Endodermal cell (in vitro differentiated cells): ENCODE measurements around the gene PLA2G4F. TPM values are rescaled to one million over a fixed set of nuclear protein-coding genes. Genes with fewer than 3 reads are reported as not detected.

Source experiments
- DNase-seq: peaks from one replicate; pipeline ENCODE4 v3.0.0-alpha.2; 2017
- H3K27ac ChIP-seq: 2 replicates; pipeline ENCODE4 v1.5.1; 2013; ENCODE audit warnings: mild to moderate bottlenecking, low read depth, low read length, moderate library complexity
- H3K27me3 ChIP-seq: 2 replicates; pipeline ENCODE4 v1.6.1; 2013; ENCODE audit warnings: mild to moderate bottlenecking, low read length, moderate library complexity; ENCODE audit not compliant: insufficient read depth, control insufficient read depth, poor library complexity, severe bottlenecking
- H3K36me3 ChIP-seq: 2 replicates; pipeline ENCODE4 v1.7.0; 2013; ENCODE audit warnings: mild to moderate bottlenecking, low read length, moderate library complexity; ENCODE audit not compliant: control insufficient read depth, insufficient read depth
- H3K4me1 ChIP-seq: one replicate; pipeline ENCODE4 v1.7.0; 2013; ENCODE audit warnings: low read length; ENCODE audit not compliant: control insufficient read depth, insufficient read depth
- H3K4me3 ChIP-seq: 2 replicates; pipeline ENCODE4 v1.5.1; 2013; ENCODE audit warnings: mild to moderate bottlenecking, low read length, moderate library complexity
- H3K9ac ChIP-seq: 2 replicates; pipeline ENCODE4 v1.6.1; 2013; ENCODE audit warnings: mild to moderate bottlenecking, low read length, moderate library complexity; ENCODE audit not compliant: poor library complexity, severe bottlenecking; ENCODE audit errors: extremely low read depth
- H3K9me3 ChIP-seq: 2 replicates; pipeline ENCODE4 v1.6.1; 2013; ENCODE audit warnings: mild to moderate bottlenecking, low read length, moderate library complexity; ENCODE audit not compliant: control insufficient read depth
- H3K27ac Mint-ChIP-seq: 2 replicates; pipeline ENCODE4 v1.8.0; 2020; ENCODE audit warnings: mixed read lengths
- H3K27me3 Mint-ChIP-seq: 2 replicates; pipeline ENCODE4 v1.8.0; 2021; ENCODE audit warnings: mild to moderate bottlenecking, mixed read lengths; ENCODE audit not compliant: insufficient read depth
- H3K36me3 Mint-ChIP-seq: 2 replicates; pipeline ENCODE4 v1.8.0; 2020; ENCODE audit warnings: low read depth, mixed read lengths
- H3K4me1 Mint-ChIP-seq: 2 replicates; pipeline ENCODE4 v1.8.0; 2020; ENCODE audit warnings: mixed read lengths
- H3K4me3 Mint-ChIP-seq: 2 replicates; pipeline ENCODE4 v1.8.0; 2020; ENCODE audit warnings: mild to moderate bottlenecking, moderate library complexity, mixed read lengths
- H3K9me3 Mint-ChIP-seq: 2 replicates; pipeline ENCODE4 v1.8.0; 2020; ENCODE audit warnings: mild to moderate bottlenecking, mixed read lengths
- WGBS, 2 experiments: methylation state at CpG; one replicate each; pipeline versions ENCODE4 v1.1.5 to v1.1.7; 2013; ENCODE audit warnings: missing lambda C conversion rate in 2 of 2, mixed read lengths in 1 of 2; ENCODE audit not compliant: insufficient coverage in 1 of 2, insufficient read length in 1 of 2; 5-methylcytosine and 5-hydroxymethylcytosine counted together
- total RNA-seq, 2 donors: library from RNA; stranded (reverse); fragmentation: NEBNext Ultra II Directional in 1 of 2; extraction: Animal tissue kit (Norgen Biotek cat#: 25700) in 1 of 2; gene quantifications; 2 replicates in 1 of 2; 3 replicates in 1 of 2; pipeline ENCODE4 v1.2.1, GENCODE V29; 2021
- TF ChIP-seq, protein P1 (sequence below): fragments of 200-600 bp; sonication (generic); conservative IDR thresholded peaks from 2 replicates; pipeline ENCODE4 v1.5.0; 2021; ENCODE audit warnings: antibody characterized with exemption, mild to moderate bottlenecking

PLA2G4F gene
- total RNA-seq, 2 donors from 2014 or later, result 0.22 TPM; not detected in 1

GRCh38 chr15:42104095-42104891, 52.1 kb downstream of the PLA2G4F start:
- no peaks in the 10 kb centered on the region for H3K36me3 Mint-ChIP-seq
- no peak overlapping the region for H3K27ac Mint-ChIP-seq
- no peak for DNase-seq
- Histone ChIP-seq H3K27ac (no peak overlapping the region), H3K9ac (no peak overlapping the region), H3K4me3 (no peak overlapping the region), H3K9me3 (no peaks in the 10 kb centered on the region), H3K36me3 (no peaks in the 10 kb centered on the region), H3K4me1 (no peaks in the 10 kb centered on the region), H3K27me3 (no peaks in the 10 kb centered on the region)
- WGBS, 2 experiments, result 90 to 96% methylated on average over 8 to 11 of the region's 11 CpGs
- H3K4me3 Mint-ChIP-seq, result no peak overlapping the region
- H3K4me1 Mint-ChIP-seq, result no peaks in the 10 kb centered on the region
- no peaks in the 10 kb centered on the region for H3K27me3 Mint-ChIP-seq
- no peaks in the 10 kb centered on the region for H3K9me3 Mint-ChIP-seq
- TF ChIP-seq, protein P1, sequence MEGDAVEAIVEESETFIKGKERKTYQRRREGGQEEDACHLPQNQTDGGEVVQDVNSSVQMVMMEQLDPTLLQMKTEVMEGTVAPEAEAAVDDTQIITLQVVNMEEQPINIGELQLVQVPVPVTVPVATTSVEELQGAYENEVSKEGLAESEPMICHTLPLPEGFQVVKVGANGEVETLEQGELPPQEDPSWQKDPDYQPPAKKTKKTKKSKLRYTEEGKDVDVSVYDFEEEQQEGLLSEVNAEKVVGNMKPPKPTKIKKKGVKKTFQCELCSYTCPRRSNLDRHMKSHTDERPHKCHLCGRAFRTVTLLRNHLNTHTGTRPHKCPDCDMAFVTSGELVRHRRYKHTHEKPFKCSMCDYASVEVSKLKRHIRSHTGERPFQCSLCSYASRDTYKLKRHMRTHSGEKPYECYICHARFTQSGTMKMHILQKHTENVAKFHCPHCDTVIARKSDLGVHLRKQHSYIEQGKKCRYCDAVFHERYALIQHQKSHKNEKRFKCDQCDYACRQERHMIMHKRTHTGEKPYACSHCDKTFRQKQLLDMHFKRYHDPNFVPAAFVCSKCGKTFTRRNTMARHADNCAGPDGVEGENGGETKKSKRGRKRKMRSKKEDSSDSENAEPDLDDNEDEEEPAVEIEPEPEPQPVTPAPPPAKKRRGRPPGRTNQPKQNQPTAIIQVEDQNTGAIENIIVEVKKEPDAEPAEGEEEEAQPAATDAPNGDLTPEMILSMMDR, result no peak

DNA sequence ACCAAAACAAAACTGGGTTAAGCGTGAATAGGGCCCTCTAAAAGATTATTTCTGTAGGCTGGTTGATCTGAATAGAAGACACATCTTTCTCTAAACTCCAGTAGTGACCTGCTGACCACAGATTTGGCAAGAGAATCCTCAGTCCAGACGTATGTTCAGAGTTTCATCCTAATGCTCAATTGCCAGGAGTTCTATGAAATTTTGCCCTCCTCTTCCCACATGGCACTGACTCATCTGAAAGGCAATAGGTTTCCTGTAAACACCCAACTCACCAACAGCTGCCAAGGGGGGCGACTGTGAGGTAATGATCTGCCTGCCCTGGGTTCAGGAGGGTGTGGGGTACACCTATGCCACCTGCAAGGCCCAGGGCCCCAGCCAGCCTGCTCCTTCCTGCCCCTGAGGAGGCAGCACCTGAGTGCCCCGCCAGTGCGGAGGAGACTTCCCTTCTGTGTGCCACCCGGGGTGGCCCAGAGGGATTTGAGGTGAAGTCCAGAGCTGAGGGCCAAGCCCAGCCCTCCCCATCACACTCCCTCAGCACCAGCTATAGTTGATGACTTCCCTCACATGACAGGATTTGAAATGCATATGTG, 53.7 kb downstream of the PLA2G4F start:
- H3K4me1 Mint-ChIP-seq, result no peaks in the 10 kb centered on the region
- TF ChIP-seq, protein P1, result no peak
- 89 to 95% methylated on average over 4 to 6 of the region's 6 CpGs for WGBS, 2 experiments
- no peak overlapping the region for H3K27ac Mint-ChIP-seq
- no peak overlapping the region for H3K9ac ChIP-seq
- H3K9me3 ChIP-seq, result no peaks in the 10 kb centered on the region
- no peak overlapping the region for H3K27ac ChIP-seq
- H3K36me3 ChIP-seq, result no peaks in the 10 kb centered on the region
- no peaks in the 10 kb centered on the region for H3K36me3 Mint-ChIP-seq
- H3K9me3 Mint-ChIP-seq, result no peaks in the 10 kb centered on the region
- no peak for DNase-seq
- H3K4me3 Mint-ChIP-seq, result no peak overlapping the region
- no peaks in the 10 kb centered on the region for H3K27me3 ChIP-seq
- no peak overlapping the region for H3K4me3 ChIP-seq
- no peaks in the 10 kb centered on the region for H3K27me3 Mint-ChIP-seq
- no peaks in the 10 kb centered on the region for H3K4me1 ChIP-seq

DNA sequence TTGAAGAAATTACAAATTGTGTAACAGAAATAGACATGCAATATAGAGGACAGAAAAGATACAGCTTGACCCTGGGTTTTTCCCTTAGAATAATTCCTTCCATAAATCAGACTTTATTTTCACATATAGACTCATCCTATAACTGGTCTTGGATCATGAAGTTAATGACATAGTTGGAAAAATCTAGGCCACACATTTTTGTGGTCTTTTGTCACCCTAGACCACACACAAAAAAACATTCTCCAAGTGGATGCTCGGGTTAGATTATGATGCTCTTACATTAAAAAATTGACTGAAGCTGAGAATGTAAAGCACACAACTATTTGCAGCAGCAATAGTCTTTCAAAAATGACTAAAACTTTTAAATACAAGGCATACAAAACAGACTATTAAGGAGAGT, 54.6 kb downstream of the PLA2G4F start:
- Mint-ChIP-seq H3K36me3 (no peaks in the 10 kb centered on the region), H3K4me1 (no peaks in the 10 kb centered on the region), H3K9me3 (no peaks in the 10 kb centered on the region), H3K4me3 (no peak overlapping the region), H3K27me3 (no peaks in the 10 kb centered on the region), H3K27ac (no peak overlapping the region)
- no peak for DNase-seq
- Histone ChIP-seq H3K4me3 (no peak overlapping the region), H3K9ac (no peak overlapping the region), H3K9me3 (no peaks in the 10 kb centered on the region), H3K27ac (no peak overlapping the region), H3K36me3 (no peaks in the 10 kb centered on the region), H3K4me1 (no peaks in the 10 kb centered on the region), H3K27me3 (no peaks in the 10 kb centered on the region)
- TF ChIP-seq, protein P1, result no peak
- WGBS, 2 experiments, result 100% methylated on average over 1 of the region's 1 CpG
